ENCODE measurements around the gene CELF4.

The CELF4 gene

GRCh38 chr18:37351110-37351509 lies 214.5 kb downstream of the CELF4 start:
- TF ChIP-seq RAD21 (IDR thresholded peaks at IDR 0.05; ENCODE audit: low read depth), result no peak
- no peak for TF ChIP-seq YY1 (IDR thresholded peaks at IDR 0.05; ENCODE audit: low read depth)
- no peak for TF ChIP-seq NFIC (IDR thresholded peaks at IDR 0.05)
- no peak for TF ChIP-seq TAF1 (IDR thresholded peaks at IDR 0.05; ENCODE audit: low read depth)
- no peak for TF ChIP-seq USF1 (IDR thresholded peaks at IDR 0.05)
- TF ChIP-seq TCF12 (IDR thresholded peaks at IDR 0.05; ENCODE audit: low read depth), result no peak
- TF ChIP-seq, protein P1, sequence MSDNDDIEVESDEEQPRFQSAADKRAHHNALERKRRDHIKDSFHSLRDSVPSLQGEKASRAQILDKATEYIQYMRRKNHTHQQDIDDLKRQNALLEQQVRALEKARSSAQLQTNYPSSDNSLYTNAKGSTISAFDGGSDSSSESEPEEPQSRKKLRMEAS (IDR thresholded peaks at IDR 0.05), result no peak
- TF ChIP-seq EP300 (IDR thresholded peaks at IDR 0.05; ENCODE audit: borderline replicate concordance), result no peak
- TF ChIP-seq, protein P2, sequence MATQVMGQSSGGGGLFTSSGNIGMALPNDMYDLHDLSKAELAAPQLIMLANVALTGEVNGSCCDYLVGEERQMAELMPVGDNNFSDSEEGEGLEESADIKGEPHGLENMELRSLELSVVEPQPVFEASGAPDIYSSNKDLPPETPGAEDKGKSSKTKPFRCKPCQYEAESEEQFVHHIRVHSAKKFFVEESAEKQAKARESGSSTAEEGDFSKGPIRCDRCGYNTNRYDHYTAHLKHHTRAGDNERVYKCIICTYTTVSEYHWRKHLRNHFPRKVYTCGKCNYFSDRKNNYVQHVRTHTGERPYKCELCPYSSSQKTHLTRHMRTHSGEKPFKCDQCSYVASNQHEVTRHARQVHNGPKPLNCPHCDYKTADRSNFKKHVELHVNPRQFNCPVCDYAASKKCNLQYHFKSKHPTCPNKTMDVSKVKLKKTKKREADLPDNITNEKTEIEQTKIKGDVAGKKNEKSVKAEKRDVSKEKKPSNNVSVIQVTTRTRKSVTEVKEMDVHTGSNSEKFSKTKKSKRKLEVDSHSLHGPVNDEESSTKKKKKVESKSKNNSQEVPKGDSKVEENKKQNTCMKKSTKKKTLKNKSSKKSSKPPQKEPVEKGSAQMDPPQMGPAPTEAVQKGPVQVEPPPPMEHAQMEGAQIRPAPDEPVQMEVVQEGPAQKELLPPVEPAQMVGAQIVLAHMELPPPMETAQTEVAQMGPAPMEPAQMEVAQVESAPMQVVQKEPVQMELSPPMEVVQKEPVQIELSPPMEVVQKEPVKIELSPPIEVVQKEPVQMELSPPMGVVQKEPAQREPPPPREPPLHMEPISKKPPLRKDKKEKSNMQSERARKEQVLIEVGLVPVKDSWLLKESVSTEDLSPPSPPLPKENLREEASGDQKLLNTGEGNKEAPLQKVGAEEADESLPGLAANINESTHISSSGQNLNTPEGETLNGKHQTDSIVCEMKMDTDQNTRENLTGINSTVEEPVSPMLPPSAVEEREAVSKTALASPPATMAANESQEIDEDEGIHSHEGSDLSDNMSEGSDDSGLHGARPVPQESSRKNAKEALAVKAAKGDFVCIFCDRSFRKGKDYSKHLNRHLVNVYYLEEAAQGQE (IDR thresholded peaks at IDR 0.05; ENCODE audit: low read depth), result no peak
- TF ChIP-seq EGR1 (IDR thresholded peaks at IDR 0.05), result no peak
- TF ChIP-seq ZBTB7A (IDR thresholded peaks at IDR 0.05; ENCODE audit: low read depth), result no peak
- TF ChIP-seq CEBPB (IDR thresholded peaks at IDR 0.05), result no peak

DNA sequence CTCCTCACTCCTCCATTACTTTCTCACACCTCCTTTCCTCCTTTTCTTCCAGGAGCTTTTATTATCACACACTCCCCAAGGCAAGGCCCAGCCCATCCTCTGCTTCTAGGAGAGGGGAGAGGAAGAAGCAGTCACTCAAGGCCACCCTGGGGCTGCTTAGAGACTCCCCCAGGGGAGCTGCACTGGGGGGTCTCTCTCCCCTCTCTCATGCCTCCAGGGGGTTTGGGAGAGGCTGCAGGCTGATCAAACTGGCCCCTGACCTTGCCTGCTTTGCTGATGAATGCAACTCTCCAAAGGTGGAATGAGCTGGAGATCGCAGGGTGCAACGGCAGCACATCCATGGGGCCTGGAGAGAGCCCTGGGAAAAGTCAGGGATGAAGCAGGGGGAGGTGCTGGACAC lies 216.9 kb downstream of the CELF4 start:
- TF ChIP-seq USF1 (IDR thresholded peaks at IDR 0.05) (no peak), EP300 (IDR thresholded peaks at IDR 0.05; ENCODE audit: borderline replicate concordance) (no peak), TEAD4 (IDR thresholded peaks at IDR 0.05) (no peak), TAF1 (IDR thresholded peaks at IDR 0.05; ENCODE audit: low read depth) (no peak)

- no peak for TF ChIP-seq TEAD4 (IDR thresholded peaks at IDR 0.05)
- no peak for TF ChIP-seq YY1 (IDR thresholded peaks at IDR 0.05; ENCODE audit: low read depth)
- no peak for TF ChIP-seq RAD21 (IDR thresholded peaks at IDR 0.05; ENCODE audit: low read depth)
- TF ChIP-seq NFIC (IDR thresholded peaks at IDR 0.05), result no peak
- TF ChIP-seq TCF12 (IDR thresholded peaks at IDR 0.05; ENCODE audit: low read depth), result no peak
- no peak for TF ChIP-seq CREB1 (IDR thresholded peaks at IDR 0.05; ENCODE audit: low read depth)
- no peak for TF ChIP-seq EP300 (IDR thresholded peaks at IDR 0.05; ENCODE audit: borderline replicate concordance)
- TF ChIP-seq, protein P2 (IDR thresholded peaks at IDR 0.05; ENCODE audit: low read depth), result no peak
- TF ChIP-seq CEBPB (IDR thresholded peaks at IDR 0.05), result no peak
- no peak for TF ChIP-seq USF1 (IDR thresholded peaks at IDR 0.05)
- no peak for TF ChIP-seq EGR1 (IDR thresholded peaks at IDR 0.05)
- no peak for TF ChIP-seq TAF1 (IDR thresholded peaks at IDR 0.05; ENCODE audit: low read depth)
- TF ChIP-seq FOXM1 (IDR thresholded peaks at IDR 0.05; ENCODE audit: borderline replicate concordance, low read depth), result no peak
These were observed 219.6 kb downstream of the CELF4 start for GRCh38 chr18:37346048-37346447.

GRCh38 chr18:37343542-37343851 lies 222.1 kb downstream of the CELF4 start:
- TF ChIP-seq CREB1 (IDR thresholded peaks at IDR 0.05; ENCODE audit: low read depth) (no peak), CEBPB (IDR thresholded peaks at IDR 0.05) (no peak), FOXM1 (IDR thresholded peaks at IDR 0.05; ENCODE audit: borderline replicate concordance, low read depth) (no peak)
- TF ChIP-seq, protein P2 (IDR thresholded peaks at IDR 0.05; ENCODE audit: low read depth), result no peak

GRCh38 chr18:37341473-37342086 lies 224.0 kb downstream of the CELF4 start:
- TF ChIP-seq, protein P2 (IDR thresholded peaks at IDR 0.05; ENCODE audit: low read depth), result peak; percentile 44; the same call in 1 of the 2 replicates
- no peak for TF ChIP-seq EGR1 (IDR thresholded peaks at IDR 0.05)

Data from Ishikawa (cell line).